IPS-11a (cell line): ENCODE results near the gene TYW1B.
"Not testable (repeated sequence)": the region's sequence is repeated elsewhere in the genome, so short reads cannot be mapped to it uniquely, and the experiment has no call there.

ENCODE experiments used
- H3K4me3 ChIP-seq: one replicate; pipeline ENCODE4 v1.5.1; 2013; ENCODE audit warnings: low read depth, low read length, control low read depth

TYW1B gene

GRCh38 chr7:72704894-72705293 lies 123.1 kb downstream of the TYW1B start:
- no peak overlapping the region for H3K4me3 ChIP-seq

DNA sequence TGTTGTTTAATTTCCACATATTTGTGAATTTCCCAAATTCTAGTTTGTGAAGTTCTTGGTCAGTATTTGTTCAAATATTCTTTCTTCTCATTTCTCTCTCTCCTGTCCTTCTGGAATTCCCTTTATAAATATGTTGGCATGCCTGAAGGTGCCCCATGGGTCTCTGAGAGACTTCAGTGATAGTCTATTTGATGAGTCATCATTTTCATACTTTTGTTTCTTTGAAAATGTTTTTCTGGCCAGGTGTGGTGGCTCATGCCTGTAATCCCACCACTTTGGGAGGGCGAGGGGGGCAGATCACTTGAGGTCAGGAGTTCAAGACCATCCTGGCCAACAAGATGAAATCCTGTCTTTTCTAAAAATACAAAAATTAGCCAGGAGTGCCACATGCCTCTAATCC lies 127.5 kb downstream of the TYW1B start:
- not testable (repeated sequence) for H3K4me3 ChIP-seq

DNA sequence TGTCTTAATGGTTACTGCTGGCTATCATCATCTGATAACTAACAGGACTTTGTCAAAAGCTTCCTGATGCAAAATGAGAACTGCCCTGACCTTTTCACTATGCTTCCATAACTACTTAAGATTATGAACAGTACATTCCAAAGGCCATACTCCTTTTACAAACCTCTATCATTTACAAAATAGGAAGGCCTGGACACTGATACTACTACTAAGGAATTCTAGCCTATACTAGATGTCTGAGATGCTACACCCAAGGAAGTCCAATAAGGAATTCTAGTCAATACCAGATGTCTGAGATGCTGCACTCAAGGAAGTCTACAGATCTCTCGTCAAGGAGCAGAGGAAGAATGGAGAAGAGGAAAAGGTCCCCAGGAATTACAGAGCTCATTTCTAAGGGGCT lies 130.9 kb downstream of the TYW1B start:
- H3K4me3 ChIP-seq = not testable (repeated sequence)

DNA sequence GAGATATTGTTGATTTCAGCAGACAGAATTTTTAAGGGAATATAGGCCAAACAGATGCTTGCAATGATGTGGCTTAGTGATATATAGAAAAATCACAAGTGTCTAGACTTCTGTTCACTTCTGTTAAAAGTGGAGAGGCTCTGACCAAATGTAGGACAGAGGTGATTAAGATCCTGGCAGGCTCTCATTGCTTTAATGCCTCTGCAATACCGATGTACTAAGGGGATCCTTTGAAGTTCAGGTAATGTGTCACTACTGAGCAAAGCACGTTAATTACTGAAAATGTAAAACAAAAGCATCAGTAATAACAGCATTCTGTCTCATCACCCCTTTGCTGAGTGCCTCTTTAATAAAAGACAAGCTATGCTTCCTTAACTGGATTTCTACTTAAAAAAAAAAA lies 131.4 kb downstream of the TYW1B start:
- H3K4me3 ChIP-seq = not testable (repeated sequence)

GRCh38 chr7:72695482-72695881 lies 132.5 kb downstream of the TYW1B start:
- H3K4me3 ChIP-seq = not testable (repeated sequence)

GRCh38 chr7:72691442-72691841 lies 136.6 kb downstream of the TYW1B start:
- H3K4me3 ChIP-seq = not testable (repeated sequence)

- not testable (repeated sequence) for H3K4me3 ChIP-seq
Measured at GRCh38 chr7:72690177-72690576, 137.8 kb downstream of the TYW1B start.

- H3K4me3 ChIP-seq = not testable (repeated sequence)
Measured at GRCh38 chr7:72689344-72689743, 138.7 kb downstream of the TYW1B start.

GRCh38 chr7:72681211-72681610 lies 146.8 kb downstream of the TYW1B start:
- H3K4me3 ChIP-seq = not testable (repeated sequence)

DNA sequence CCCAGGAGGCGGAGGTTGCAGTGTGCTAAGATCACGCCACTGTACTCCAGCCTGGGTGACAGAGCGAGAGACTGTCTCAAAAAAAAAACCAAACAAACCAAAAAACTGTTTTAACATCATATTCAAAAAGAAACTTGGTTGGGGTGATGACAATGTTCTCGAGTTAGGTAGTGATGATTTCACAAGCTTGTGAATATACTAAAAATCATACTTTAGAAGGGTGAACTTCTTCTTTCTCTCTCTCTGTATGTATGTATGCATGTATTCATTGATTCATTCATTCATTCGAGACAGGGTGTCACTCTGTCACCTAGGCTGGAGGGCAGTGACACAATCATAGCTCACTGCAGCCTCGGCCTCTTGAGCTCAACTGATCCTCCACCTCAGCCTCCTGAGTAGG lies 151.1 kb downstream of the TYW1B start:
- H3K4me3 ChIP-seq = not testable (repeated sequence)

DNA sequence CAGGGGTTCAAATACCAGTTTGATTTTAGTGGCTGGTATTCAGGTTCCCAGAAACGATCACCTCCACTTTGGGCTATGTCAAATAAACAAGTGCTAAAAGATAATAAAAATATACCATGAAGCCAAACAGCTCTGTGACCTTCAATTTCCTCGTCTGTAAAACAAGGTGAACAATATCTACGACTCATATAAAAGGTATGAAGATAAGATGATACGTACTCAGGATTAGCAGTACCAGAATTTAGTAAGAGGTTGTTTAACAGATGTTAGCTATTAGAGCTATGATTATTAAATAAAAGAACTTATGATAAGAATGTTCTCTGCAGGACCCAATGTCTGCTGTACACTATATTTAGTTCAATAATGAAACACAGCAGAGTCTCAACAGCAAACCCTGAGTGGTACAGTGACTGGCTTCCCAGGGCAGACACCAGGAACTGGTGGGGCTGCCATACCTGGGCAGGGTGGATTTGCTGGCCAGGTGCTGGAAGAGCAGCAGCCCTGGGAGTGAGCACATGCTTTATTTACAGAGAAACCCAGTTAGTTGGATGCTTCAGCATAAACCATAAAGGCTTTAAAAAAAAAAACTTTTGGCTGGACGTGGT lies 151.8 kb downstream of the TYW1B start:
- not testable (repeated sequence) for H3K4me3 ChIP-seq

GRCh38 chr7:72675686-72676085 lies 152.3 kb downstream of the TYW1B start:
- not testable (repeated sequence) for H3K4me3 ChIP-seq

GRCh38 chr7:72674394-72674793 lies 153.6 kb downstream of the TYW1B start:
- H3K4me3 ChIP-seq = no peak overlapping the region

DNA sequence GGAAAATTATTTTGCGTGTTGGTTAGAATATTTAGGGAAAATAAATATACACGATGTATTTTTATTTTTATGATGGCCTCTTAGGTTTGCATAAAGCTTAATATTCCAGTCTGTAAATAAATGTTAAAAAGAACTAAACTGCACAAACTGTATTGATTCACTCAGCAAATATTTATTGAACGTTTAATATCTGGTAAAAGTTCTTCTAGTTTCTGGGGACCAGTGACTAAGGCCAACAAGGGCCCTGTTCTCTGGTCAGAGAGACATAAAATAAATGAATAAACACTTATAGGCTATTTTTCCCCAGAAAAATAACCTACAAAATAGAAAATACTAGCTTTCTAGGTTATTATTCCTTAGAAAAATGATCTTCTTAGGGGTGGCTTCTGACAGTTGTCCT lies 157.2 kb downstream of the TYW1B start:
- not testable (repeated sequence) for H3K4me3 ChIP-seq

- not testable (repeated sequence) for H3K4me3 ChIP-seq
Measured at GRCh38 chr7:72668435-72668834, 159.6 kb downstream of the TYW1B start.

DNA sequence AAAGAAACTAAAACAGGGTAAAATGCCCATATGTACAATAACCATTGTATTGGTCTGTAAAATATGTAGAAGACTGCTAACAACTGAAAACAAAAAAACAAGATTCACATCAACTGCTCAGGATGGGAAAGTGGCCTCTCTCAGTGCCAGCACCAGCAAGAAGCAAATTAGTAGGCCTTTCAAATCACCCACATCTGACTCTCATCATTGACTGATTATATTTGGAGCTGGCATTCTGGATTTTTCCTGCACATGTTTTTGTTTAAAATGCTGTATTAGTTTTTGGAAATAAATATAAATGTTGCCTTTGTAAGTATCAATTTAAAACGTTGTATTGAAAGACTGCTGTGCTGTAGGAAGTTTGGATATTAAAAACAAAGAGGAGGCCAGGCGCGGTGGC lies 161.0 kb downstream of the TYW1B start:
- H3K4me3 ChIP-seq = not testable (repeated sequence)

DNA sequence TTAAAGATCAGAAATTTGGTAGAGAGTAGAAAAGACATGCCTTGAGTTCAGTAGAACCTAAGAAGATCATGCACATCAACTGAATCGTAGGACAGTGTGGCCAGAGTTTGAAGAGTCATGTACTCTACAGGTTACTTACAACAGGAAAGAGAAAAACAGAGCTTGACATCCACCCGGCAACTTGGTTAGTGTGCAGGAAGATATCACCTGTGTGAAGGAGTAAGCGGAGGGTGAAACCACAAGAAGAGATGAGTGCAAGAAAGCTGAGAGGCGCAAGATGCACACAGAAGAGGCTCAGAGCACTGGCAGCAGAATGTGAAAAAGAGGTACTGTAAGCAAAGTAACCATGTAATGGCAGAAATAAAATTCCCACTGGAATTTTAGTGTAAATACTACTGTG lies 179.4 kb downstream of the TYW1B start:
- not testable (repeated sequence) for H3K4me3 ChIP-seq

DNA sequence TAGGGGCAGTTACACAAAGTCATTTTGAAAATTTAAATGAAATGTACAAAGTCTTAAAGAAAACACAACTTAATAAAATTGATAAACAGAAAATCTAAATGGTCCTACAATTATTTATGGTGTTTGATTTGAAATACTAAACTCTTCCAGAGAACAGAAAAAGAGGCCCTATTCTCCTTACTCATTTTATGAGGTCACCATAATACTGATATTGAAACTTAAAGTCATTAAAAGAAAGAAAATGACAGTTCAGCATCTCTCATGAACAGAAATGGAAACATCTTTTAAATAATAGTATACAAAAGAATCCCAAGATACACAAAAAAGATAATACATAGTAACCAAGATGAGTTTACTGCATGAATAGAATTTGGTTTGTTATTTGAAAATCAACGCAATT lies 184.3 kb downstream of the TYW1B start:
- H3K4me3 ChIP-seq = not testable (repeated sequence)

DNA sequence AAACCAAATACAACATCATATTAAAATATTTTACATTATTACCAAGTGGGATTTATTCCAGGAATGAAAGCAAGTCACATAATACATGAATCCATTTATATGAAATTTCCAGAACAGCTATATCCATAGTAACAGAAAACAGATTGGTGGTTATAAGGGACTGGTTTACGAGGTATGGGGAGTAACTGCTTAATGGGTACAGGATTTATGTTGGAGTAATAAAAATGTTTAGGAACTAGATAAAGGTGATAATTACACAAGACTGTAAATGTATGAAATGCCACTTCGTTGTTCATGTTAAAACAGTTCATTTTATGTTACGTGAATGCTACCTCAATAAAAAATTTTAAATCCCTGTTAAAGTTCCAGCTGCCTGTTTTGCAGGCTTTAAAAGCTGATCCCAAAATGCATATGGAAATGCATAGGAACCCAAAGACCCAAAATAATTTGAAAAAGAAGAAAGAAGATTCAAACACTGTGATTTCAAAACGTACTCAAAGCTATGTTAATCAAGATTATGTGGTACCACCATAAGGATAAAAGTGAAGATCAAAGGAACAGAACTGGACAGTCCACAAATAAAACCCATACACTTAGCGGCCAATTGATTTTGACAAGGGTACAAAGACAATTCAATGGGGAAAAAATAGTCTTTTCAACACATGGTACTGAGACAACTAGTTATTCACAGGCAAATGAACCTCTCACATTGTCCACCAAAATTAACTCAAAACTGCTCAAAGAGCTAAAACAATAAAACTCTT lies 186.3 kb downstream of the TYW1B start:
- not testable (repeated sequence) for H3K4me3 ChIP-seq

GRCh38 chr7:72640740-72641139 lies 187.3 kb downstream of the TYW1B start:
- H3K4me3 ChIP-seq = not testable (repeated sequence)

DNA sequence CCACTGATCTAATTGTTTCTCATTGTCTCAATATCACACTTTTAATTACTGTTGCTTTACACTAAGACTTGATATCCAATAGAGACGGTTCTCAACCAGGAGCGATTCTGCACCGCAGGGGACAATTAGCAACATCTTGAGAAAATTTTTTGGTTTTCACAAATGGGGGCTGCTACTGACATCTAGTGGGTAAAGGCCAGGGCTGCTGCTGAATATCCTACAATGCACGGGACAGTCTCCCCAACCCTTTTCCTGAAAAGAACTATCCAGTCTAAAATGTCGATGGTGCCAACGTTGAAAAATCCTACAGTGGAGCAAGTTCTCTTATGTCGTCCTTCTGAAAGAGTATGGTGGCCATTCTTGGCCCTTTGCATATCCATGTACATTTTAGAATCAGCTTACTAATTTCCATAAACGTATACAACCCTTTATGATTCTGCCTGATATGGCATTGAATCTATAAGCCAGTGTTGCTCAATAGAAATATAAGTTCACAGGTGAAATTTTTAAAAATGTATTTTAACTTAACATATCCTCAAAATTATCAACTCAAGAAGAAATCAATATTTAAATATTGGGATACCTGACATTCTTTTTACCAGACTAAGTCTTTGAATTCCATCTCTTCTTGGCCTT lies 192.6 kb downstream of the TYW1B start:
- not testable (repeated sequence) for H3K4me3 ChIP-seq

- not testable (repeated sequence) for H3K4me3 ChIP-seq
Measured at GRCh38 chr7:72632765-72633292, 195.2 kb downstream of the TYW1B start.
